Smooth muscle cell (in vitro differentiated cells): ENCODE results near the gene TNPO2. TPM values are rescaled to one million over a fixed set of nuclear protein-coding genes. Genes with fewer than 3 reads are reported as not detected.

Experiments
- DNase-seq: peaks from one replicate; lab custom pipeline; 2025; ENCODE audit not compliant: unreplicated experiment; lab: John Stamatoyannopoulos, UW
- H2AFZ ChIP-seq: fragments of 200-600 bp; sonication (generic); 2 replicates; pipeline ENCODE4 v1.6.0; 2016; ENCODE audit warnings: antibody characterized with exemption, low read depth, mild to moderate bottlenecking
- H3F3A ChIP-seq: fragments of 200-600 bp; sonication (generic); 2 replicates; pipeline ENCODE4 v1.6.0; 2017; ENCODE audit warnings: antibody characterized with exemption, low read depth
- H3K27ac ChIP-seq: fragments of 200-600 bp; sonication (generic); 2 replicates; pipeline ENCODE4 v1.5.1; 2016; ENCODE audit warnings: low read depth, mild to moderate bottlenecking
- H3K27me3 ChIP-seq: fragments of 200-600 bp; sonication (generic); 2 replicates; pipeline ENCODE4 v1.6.1; 2016; ENCODE audit warnings: low read depth, mild to moderate bottlenecking
- H3K36me3 ChIP-seq: fragments of 200-600 bp; sonication (generic); 2 replicates; pipeline ENCODE4 v1.5.1; 2016; ENCODE audit warnings: low read depth
- H3K4me1 ChIP-seq: fragments of 200-600 bp; sonication (generic); 2 replicates; pipeline ENCODE4 v1.5.1; 2016; ENCODE audit warnings: low read depth
- H3K4me2 ChIP-seq: fragments of 200-600 bp; sonication (generic); 2 replicates; pipeline ENCODE4 v1.6.0; 2016; ENCODE audit warnings: mild to moderate bottlenecking
- H3K4me3 ChIP-seq: fragments of 200-600 bp; sonication (generic); 2 replicates; pipeline ENCODE4 v1.5.1; 2016; ENCODE audit warnings: mild to moderate bottlenecking
- H3K79me2 ChIP-seq: fragments of 200-600 bp; sonication (generic); 2 replicates; pipeline ENCODE4 v1.6.0; 2016; ENCODE audit warnings: low read depth, mild to moderate bottlenecking
- H3K9ac ChIP-seq: fragments of 200-600 bp; sonication (generic); 2 replicates; pipeline ENCODE4 v1.6.0; 2016; ENCODE audit warnings: low read depth
- H3K9me3 ChIP-seq: fragments of 200-600 bp; sonication (generic); replicated peaks from 2 replicates; pipeline ENCODE4 v1.5.1; 2016; ENCODE audit warnings: low read depth
- H4K20me1 ChIP-seq: fragments of 200-600 bp; sonication (generic); 2 replicates; pipeline ENCODE4 v1.6.0; 2016; ENCODE audit warnings: low read depth
- CTCF ChIP-seq: fragments of 200-600 bp; sonication (generic); IDR thresholded peaks from 2 replicates; pipeline ENCODE4 v1.5.1; 2017; ENCODE audit warnings: borderline replicate concordance, mild to moderate bottlenecking, antibody characterized with exemption; ENCODE audit not compliant: insufficient read depth, poor library complexity, severe bottlenecking
- WGBS: methylation state at CpG from one replicate; pipeline ENCODE4 v1.1.7; 2016; ENCODE audit warnings: low lambda C conversion rate; 5-methylcytosine and 5-hydroxymethylcytosine counted together
- polyA plus RNA-seq: library from polyadenylated mRNA; unstranded; fragments of >200 nt; fragmentation: Nextera tagmentation; extraction: Ambion mirVana; gene quantifications from 2 replicates; pipeline ENCODE4 v1.2.1, GENCODE V29; 2016
- total RNA-seq: library from RNA; depleted of rRNA; stranded (reverse); fragments of >200 nt; gene quantifications from 2 replicates; pipeline ENCODE4 v1.2.3, GENCODE V29; 2014

TNPO2 gene
- total and polyA plus RNA-seq, 2 experiments from 2014 or later = 8.7 to 45.4 TPM

- H3K36me3 ChIP-seq = no peaks in the 10 kb centered on the region
- H3F3A ChIP-seq = no peaks in the 10 kb centered on the region
- no peak within 1 kb of the TSS for H2AFZ ChIP-seq
- TF ChIP-seq CTCF = no peak
- H4K20me1 ChIP-seq = no peaks in the 10 kb centered on the region
- no peak within 1 kb of the TSS for H3K4me2 ChIP-seq
- no peaks in the 10 kb centered on the region for H3K79me2 ChIP-seq
- no peaks in the 10 kb centered on the region for H3K9me3 ChIP-seq
- H3K27ac ChIP-seq = no peak within 1 kb of the TSS
- no peak for DNase-seq
- no peak within 1 kb of the TSS for H3K9ac ChIP-seq
- H3K27me3 ChIP-seq = no peaks in the 10 kb centered on the region
- no peak within 1 kb of the TSS for H3K4me3 ChIP-seq
- no peaks in the 10 kb centered on the region for H3K4me1 ChIP-seq
- 87% methylated on average over 9 of the region's 9 CpGs for WGBS
Measured at GRCh38 chr19:12687496-12688196, 36.1 kb downstream of the TNPO2 start, which contains the start of gene GNG14. Gene GNG14 (plus strand): TSS chr19:12687998. CDS start chr19:12688049, 51 bp downstream.

GRCh38 chr19:12685831-12686230 lies 37.9 kb downstream of the TNPO2 start:
- no peaks in the 10 kb centered on the region for H3K27me3 ChIP-seq
- WGBS = 92% methylated on average over 3 of the region's 3 CpGs
- H3K4me2 ChIP-seq = no peak overlapping the region
- no peaks in the 10 kb centered on the region for H3K9me3 ChIP-seq
- H4K20me1 ChIP-seq = no peaks in the 10 kb centered on the region
- H3K27ac ChIP-seq = no peak overlapping the region
- no peak overlapping the region for H3K4me3 ChIP-seq
- H3K9ac ChIP-seq = no peak overlapping the region
- no peaks in the 10 kb centered on the region for H3K36me3 ChIP-seq
- no peak overlapping the region for H2AFZ ChIP-seq
- no peaks in the 10 kb centered on the region for H3F3A ChIP-seq
- no peak for DNase-seq
- H3K4me1 ChIP-seq = no peaks in the 10 kb centered on the region
- no peaks in the 10 kb centered on the region for H3K79me2 ChIP-seq
- no peak for TF ChIP-seq CTCF

GRCh38 chr19:12681074-12681987 lies 42.4 kb downstream of the TNPO2 start, which contains the start of gene DHPS:
Gene DHPS (minus strand): TSS chr19:12681880. CDS start chr19:12681766, 114 bp downstream.
- H3F3A ChIP-seq = no peaks in the 10 kb centered on the region
- peak within 1 kb of the TSS; percentile 72 for H3K4me3 ChIP-seq
- H3K79me2 ChIP-seq = no peaks in the 10 kb centered on the region
- no peak for TF ChIP-seq CTCF
- peak; percentile 73 for DNase-seq
- no peaks in the 10 kb centered on the region for H3K9me3 ChIP-seq
- peak within 1 kb of the TSS; percentile 89 for H3K9ac ChIP-seq
- H3K4me1 ChIP-seq = no peaks in the 10 kb centered on the region
- H3K27me3 ChIP-seq = no peaks in the 10 kb centered on the region
- under 1% methylated on average over 68 of the region's 68 CpGs for WGBS
- peaks cover 12% of the 10 kb centered on the region for H4K20me1 ChIP-seq
- peak within 1 kb of the TSS; percentile 89 for H3K4me2 ChIP-seq
- H3K27ac ChIP-seq = peak within 1 kb of the TSS; percentile 97
- no peaks in the 10 kb centered on the region for H3K36me3 ChIP-seq
- H2AFZ ChIP-seq = peak within 1 kb of the TSS; percentile 70
